Stimulated activated CD4-positive, alpha-beta T cell treated with anti-CD3 and anti-CD28 coated beads, Interleukin-2, amount 100 ng/mL, for 24 hours (primary cell): ENCODE measurements around the gene GREB1.

Experiments used
- DNase-seq, 2 donors: peaks; one replicate each; pipeline ENCODE4 v3.0.0-alpha.2; 2020

GREB1 gene

GRCh38 chr2:11612553-11613215 is 78.8 kb downstream of the GREB1 start:
- DNase-seq, result no peak

- DNase-seq, result no peak
These were observed 79.5 kb downstream of the GREB1 start for GRCh38 chr2:11613297-11613696.

GRCh38 chr2:11615209-11615608 is 81.4 kb downstream of the GREB1 start:
- DNase-seq, result no peak

GRCh38 chr2:11616097-11616687 is 82.3 kb downstream of the GREB1 start:
- DNase-seq, result no peak

GRCh38 chr2:11616851-11617415 is 83.1 kb downstream of the GREB1 start:
- no peak for DNase-seq

- DNase-seq, result no peak
These were observed 83.7 kb downstream of the GREB1 start for GRCh38 chr2:11617527-11617926.

- no peak for DNase-seq
These were observed 84.3 kb downstream of the GREB1 start for GRCh38 chr2:11617984-11618707.

- no peak for DNase-seq
These were observed 84.8 kb downstream of the GREB1 start for GRCh38 chr2:11618708-11619062.

- DNase-seq, result no peak
These were observed 87.6 kb downstream of the GREB1 start for GRCh38 chr2:11621410-11621809.

GRCh38 chr2:11622611-11623010 is 88.8 kb downstream of the GREB1 start:
- no peak for DNase-seq

- DNase-seq, result no peak
These were observed 91.0 kb downstream of the GREB1 start for GRCh38 chr2:11624893-11625292.

GRCh38 chr2:11625671-11626070 is 91.8 kb downstream of the GREB1 start:
- no peak for DNase-seq

GRCh38 chr2:11628675-11629074 is 94.8 kb downstream of the GREB1 start:
- DNase-seq, result no peak

- no peak for DNase-seq
These were observed 95.4 kb downstream of the GREB1 start for GRCh38 chr2:11629215-11629614.

GRCh38 chr2:11629851-11630250 is 96.0 kb downstream of the GREB1 start:
- DNase-seq, result no peak

- no peak for DNase-seq
These were observed 97.0 kb downstream of the GREB1 start for GRCh38 chr2:11630855-11631254.

- DNase-seq, result no peak
These were observed 97.6 kb downstream of the GREB1 start for GRCh38 chr2:11631462-11631861.

- no peak for DNase-seq
These were observed 100.2 kb downstream of the GREB1 start for GRCh38 chr2:11633923-11634478.

- no peak for DNase-seq
These were observed 100.7 kb downstream of the GREB1 start for GRCh38 chr2:11634584-11634983.

GRCh38 chr2:11635141-11635540 is 101.3 kb downstream of the GREB1 start:
- DNase-seq, result no peak

- no peak for DNase-seq
These were observed 102.9 kb downstream of the GREB1 start for GRCh38 chr2:11636593-11637295.

- DNase-seq, result no peak
These were observed 103.7 kb downstream of the GREB1 start for GRCh38 chr2:11637546-11637945.

- DNase-seq, result no peak
These were observed 105.7 kb downstream of the GREB1 start for GRCh38 chr2:11639503-11639902.
